ENCODE data around the gene CAMK1D.

Gene CAMK1D

DNA sequence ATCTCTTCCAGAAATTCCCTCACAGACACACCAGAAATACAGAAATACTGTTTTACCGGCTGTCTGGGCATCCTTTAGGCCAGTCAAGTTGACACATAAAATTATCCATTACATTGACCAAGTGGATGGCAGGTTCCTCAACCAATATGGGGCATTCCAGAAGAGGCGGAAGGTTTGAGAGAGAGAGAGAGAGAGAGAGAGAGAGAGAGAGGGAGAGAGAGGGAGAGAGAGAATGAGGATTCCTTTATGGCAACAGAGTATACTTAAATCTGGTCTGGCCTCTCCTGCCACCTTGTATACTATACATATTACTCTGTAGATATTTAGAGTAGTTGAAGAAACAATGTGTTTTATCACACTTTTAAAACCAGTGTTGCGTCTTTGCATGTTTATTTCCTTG is 214.1 kb downstream of the CAMK1D start:
- DNase-seq (ENCODE audit: low read depth), result no peak

DNA sequence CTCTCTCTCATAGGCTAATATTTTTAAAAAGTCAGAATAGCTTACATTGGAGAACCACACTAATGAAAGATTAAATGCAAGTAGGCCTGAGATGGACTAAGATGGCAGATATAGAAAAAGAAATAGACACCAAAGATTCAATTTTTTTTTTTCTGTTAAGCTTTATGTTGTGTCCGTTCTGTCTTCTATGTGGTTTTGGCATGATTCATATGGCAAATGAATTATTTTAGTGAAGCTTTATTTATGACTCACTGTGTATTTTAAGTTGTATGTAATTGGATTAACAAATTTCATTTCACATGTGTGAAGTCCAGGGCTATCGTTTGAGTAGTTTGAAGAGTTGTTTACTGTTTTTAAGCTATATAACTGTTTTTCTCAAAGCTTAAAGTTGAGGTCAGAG is 214.8 kb downstream of the CAMK1D start:
- DNase-seq (ENCODE audit: low read depth), result no peak

DNA sequence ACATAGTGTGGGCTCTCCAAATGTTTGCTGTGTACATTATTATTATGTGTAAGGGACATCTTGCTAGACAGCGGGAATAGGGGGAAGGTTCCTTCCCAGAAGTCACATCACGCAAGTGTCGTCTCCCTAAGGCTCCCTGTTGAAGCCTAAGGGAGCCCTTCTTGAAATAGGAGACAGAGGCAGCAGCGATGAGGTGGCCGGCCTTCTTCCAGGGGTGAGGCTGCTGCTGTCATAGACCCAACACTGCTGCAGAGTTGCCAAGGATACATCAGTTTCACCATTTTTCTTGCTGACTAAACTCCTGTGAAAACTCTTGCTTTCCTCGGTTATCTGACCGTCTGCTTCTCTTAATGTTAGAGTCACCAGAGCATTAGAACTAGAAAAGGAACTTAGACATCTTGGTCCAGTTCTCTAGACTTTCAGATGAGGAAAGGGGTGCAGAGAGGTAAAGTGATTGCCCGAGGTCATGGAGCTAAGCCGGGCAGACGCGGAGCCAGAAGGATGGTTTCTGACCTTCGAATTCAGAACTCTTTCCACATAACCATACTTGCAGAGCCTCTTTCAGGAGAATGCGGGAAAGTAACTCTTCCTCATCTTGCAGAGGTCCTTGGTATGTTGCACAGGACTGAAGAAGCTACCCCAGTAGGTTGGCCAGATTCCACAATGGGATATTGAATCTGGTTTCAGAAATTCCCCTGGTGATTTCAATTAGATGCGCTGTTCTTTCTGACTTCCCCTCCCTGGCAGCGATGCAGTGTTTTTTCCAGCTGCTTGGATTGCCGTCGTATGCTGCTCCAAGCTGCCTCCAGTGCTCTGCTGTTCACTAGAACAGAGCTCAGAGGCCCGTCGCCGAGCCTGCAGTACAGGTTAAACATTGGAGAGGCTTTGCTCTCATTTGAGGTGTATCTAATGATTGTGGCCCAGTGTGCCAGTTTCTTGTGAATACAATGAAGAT is 217.1 kb downstream of the CAMK1D start:
- DNase-seq (ENCODE audit: low read depth), result no peak

DNA sequence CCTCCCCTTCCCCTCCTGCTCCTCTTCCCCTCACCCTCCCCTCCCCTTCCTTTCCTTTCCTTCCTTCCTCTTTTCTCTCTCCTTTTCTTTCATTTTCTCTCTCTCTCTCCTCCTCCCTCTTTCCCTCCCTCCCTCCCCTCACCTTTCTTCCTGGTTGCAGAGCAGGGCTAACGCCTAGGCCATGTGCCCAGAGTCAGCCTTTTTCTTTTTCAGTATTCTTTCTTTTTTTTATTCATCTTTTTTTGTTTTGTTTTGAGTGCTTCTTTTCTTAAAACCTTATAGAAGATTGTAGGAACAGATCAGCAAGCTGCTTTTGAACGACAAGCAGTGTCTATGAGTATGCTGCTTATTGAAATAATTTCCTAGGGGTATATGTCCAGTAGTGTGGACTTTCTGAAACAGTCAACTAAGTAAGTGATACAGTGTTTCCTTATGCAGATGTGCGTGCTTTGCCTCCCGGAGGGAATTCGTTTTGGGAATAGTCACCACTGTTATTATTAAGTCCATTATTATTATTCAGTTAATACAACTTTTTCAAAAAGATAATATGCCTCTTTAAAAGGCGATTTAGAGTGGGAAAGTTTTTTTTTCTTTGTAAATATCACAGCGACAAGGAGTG is 219.2 kb downstream of the CAMK1D start:
- no peak for DNase-seq (ENCODE audit: low read depth)

DNA sequence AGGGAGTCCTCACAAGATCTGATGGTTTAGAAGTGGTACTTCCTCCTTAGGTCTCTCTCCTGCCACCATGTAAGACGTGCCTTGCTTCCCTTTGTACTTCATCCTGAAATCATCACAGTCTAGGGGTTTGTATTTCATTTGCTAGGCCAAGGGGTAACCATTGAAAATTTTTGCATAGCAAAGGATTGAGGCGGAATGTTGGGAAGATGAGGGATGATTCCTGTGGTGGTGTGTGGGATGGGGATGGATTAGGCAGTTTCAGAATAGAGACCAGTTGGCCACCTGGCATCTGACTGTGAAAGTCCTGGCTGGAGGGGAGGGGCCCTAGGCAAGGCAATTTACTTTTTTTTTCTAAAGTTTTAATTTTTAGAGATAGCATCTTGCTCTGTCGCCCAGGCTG is 222.9 kb downstream of the CAMK1D start:
- no peak for DNase-seq (ENCODE audit: low read depth)

DNA sequence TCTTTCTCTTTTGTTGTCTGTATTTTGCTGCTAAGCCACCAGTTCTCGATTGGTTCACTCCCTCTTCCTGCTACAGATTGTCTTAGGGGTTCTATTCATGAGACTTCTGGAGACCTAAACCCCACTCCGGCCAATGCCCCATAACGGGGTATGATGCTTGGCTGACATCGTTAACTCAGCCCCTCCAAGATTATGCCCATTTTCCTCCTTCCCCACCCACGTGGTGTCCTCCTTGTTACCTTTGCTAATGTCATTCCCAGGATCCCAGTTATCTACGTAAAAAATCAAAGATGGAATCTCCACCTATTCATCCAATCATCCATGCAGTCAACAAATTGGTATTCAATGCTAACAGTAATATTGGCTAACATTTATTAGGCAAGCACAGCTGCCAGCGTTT is 228.3 kb downstream of the CAMK1D start:
- DNase-seq (ENCODE audit: low read depth), result no peak

DNA sequence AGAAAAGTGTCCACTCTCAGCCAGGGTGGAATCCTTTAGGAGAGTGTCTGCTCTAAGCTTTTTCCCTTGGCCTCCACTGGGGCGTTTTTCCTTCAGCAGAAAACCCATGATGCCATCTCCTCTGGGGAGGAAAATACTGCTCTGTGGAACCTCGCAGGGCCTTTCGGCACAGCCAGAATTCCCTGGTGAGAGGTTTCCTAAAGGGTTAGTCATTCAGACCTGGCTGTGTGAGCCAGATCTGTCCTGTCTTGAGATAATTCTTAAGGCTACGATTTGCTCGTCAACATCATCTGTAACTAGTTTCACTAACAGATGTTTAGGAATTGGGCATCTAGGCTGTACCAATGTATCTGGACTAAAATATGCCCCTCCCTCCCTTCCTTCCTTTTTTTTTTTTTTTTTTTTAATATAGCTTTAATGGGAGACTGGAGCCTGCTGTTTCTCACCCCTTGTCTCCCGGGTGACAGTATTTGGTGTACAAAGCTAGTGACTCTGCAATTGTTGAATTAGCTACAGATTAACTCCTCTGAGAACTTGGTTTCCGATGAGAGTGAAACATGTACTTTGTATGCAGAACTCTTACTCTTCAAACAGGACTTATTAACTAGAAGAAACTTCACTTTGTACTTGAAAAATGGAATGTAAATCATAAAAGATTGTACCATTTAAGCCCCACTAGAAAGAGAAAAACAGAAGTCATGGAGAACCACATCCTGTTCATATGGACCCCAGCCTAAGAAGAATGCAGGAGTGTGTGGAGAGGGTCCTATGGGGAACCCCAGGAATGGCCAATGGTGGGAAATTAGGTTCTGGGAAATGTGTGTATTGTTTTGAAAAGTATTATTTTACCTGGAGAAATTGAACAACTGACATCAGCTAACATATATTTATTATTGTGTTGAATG is 230.9 kb downstream of the CAMK1D start:
- DNase-seq (ENCODE audit: low read depth), result no peak

DNA sequence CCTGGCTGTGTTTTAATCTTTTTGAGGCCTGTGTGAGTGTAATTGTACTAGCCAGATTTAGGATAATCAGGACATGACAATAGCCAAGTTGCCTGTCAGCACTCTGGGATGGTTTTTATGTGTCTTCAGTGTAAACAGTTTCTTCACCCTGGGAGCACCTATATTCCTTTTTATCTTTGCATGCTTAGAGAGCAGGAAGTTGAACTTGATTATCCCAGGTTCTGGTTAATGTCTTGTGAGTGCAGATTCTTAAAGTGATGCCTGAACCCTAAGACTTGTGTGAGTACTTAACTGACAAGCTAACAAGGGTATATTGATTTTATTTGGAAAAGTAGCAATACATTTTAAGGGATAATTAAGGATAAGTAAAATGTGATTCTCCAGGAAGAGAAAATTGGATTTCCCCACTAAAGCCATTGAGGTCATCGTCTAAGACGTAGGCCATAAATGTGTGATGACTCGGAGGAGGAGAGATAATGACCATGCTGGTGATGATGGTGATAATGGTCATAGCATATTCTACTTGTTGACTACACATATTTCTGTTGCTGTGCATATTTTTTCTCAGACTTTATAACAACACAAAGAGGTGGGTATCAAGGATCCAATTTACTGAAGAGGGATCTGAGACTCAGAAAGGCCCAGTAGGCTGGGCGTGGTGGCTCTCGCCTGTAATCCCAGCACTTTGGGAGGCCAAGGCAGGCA is 234.7 kb downstream of the CAMK1D start:
- no peak for DNase-seq (ENCODE audit: low read depth)

DNA sequence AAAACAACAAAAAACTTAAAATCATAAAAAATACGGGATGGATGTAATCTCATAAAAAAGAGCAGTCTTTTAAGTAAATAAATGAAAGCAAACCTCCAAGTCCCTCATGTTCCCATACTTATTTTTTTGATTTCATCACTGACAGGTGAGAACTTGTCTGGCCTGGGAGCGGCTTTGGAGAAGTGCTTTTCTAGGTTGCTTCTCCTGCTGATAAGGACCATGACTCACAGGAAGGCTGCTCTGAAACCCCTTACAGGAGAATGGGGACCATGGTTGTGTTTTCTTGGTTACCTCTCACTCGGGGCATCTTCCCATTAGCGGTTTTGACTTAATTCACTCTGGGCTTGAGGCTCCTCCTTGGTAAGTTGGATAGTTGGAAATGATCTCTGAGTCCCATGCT is 237.4 kb downstream of the CAMK1D start:
- no peak for DNase-seq (ENCODE audit: low read depth)

DNA sequence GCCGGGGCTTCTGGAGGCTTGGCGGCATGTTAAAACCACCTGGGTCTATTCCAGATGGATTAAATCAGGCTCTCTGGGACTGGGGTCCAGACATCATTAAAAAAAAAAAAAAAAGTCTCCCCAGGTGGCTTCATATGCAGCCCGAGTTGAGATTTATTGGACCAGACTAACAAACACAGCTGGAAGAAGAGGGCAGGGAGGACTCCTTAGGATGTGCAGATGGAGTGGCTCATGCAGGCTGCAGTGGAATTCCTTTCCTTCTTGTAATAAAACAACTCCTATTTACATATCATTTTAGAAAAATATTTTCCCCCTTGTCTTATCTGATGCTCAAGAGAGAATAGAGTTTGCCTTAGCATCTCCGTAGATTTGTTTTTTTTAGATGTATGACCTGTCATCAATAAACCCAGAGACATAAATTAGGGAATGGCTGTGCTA is 238.1 kb downstream of the CAMK1D start:
- no peak for DNase-seq (ENCODE audit: low read depth)

DNA sequence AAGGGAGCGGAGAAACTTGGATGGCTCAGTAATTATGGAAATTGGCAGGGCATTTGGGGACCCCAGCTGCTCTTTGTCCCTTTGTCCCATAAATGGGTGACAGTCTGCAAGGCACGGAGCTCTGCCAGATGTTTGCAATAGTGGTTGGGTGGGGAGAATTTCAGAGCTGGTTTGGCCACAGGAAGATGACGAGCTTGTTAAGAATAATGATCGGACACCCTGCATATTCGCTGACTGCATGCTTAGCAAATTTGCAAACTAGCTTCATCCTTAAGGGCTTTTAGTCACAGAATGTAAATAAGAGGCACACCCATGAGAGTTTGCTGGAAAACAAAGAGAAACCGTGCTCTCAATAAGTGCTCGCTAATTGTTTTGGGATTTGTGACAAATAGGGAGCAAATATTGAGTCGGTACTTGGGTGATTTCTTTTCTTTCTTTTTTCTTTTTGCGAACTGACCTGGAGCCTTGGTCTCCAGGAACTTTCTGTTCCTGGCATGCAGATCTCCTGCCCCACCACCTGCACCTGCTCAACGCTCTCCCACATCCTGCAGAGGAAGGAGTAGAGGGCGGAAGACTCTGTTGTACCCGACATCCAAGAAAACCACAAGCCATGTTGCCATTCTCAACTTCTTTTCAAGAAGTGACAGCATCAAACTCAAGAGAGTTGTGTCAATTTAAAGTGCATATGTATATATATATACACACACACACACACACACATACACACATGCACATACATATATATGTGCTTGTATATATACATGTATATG is 238.9 kb downstream of the CAMK1D start:
- DNase-seq (ENCODE audit: low read depth), result no peak

DNA sequence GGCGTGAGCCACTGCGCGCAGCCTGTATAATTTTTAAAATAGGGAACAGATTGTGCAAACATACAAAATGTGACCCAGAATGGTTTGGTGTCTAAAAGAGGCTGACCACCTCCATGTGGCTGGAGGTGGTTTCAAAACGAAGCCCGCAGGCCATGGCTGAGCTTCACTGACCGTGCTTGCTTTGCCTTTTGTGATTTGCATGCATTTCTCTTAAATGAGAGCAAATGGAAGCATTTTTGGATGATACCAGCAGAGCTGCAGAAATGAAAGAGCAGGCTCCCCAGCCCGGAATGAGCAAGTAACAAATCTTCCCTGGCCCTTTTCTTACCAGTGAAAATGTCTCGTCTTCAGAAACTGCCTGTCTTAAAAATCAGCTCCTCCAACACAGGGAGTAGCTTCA is 239.9 kb downstream of the CAMK1D start:
- no peak for DNase-seq (ENCODE audit: low read depth)

DNA sequence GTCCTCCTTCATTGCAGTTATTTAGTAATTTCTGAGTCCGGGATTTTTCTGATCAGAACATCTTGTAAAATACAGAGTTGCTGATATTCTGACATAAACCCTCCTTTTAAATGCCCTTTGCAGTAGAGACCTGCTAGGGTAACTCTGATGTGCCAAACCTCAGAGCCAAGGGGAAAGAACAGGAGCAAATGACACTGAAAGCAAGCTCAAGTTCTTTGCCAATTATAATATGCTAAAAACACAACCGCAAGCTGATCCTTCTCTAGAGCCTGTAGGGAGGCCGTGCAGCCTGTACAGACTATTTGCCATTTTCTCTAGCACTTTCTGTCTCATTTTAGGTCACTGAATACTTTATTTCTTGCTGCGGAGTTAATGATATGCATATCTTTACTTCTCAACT is 240.4 kb downstream of the CAMK1D start:
- DNase-seq (ENCODE audit: low read depth), result no peak

DNA sequence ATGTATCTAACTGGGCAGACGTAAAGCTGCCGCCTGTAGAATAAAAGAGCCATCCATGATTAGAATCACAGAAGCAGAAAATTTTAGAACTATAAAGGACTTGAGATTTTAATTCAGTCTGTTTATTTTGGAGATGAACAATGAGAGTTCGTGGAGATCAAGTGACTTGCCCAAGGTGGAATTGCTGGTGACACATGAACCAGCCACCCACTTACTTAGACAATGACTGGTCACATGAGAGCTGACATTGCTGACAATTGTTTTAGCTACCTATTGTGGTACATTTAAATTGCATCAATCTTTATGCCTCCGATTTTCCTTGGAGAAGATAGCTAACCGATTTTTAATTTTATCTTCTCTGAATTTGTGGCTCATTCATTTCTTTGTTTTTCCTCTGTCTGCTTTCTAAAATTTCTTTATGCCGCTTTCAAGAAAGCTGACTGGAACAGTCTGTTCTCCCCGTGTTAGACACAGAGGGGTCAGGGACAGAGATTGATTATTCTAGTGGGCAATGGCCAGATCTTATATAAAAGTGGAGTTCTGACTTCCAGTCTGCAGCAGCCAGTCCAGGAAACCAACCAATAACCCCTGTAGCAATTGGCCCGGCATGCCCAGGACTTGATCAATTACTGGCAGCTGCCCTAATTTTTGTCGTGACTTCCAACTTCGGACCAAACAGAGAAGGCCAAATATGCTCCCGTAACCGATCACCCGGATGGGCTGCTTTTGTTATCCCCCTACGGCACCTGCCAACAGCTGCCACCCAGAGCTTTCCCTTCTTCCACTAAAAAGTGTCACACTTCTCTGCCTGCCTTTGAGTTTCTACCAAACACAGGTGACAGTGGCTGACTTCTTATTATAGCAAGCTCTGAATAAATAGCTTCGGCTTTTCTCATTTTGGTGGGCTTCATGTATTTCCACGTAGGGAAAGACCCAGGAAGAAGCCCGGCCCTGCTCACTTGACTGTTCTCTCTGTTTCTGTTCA is 241.6 kb downstream of the CAMK1D start:
- no peak for DNase-seq (ENCODE audit: low read depth)

DNA sequence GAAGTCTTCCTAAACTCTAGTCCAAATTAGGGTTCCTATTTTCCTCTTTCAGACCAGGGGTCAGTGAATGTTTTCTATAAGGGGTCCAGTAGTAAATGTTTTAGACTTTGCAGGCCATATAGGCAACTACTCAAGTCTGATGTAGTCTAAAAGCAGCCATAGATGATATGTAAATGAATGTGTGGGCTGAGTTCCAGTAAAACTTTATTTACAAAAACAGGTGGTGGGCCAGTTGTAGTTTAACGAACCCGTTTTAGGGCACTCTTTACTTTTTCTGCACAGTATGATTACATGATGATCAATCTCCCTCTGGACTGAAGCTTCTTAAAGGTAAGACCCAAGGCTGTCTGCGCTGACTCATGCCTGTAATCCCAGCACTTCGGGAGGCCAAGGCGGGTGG is 243.6 kb downstream of the CAMK1D start:
- no peak for DNase-seq (ENCODE audit: low read depth)

DNA sequence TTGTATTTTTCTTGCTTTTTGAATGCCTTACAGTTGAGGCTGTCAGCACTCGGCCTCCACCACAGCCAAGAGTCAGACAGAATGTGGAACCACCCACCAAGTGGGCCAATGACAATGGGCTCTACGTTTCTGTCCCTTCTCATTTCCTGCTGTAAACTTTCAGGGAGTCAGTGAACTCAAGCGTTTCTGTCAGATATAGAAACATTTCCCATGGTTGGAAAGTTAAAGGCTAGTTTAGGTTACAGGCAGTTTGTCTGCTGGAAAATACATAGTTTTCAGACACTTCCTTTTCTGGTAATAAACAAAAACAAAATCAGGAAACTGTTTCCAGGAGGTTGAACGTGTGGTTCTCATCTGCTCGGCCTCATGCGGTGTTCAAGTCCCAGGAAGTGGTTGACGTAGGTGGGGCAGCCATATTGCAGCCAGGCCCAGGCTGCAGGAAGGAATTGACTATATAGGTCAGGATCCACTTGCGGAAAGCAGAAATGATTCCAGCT is 245.1 kb downstream of the CAMK1D start:
- peak; percentile 11 for DNase-seq (ENCODE audit: low read depth)

DNA sequence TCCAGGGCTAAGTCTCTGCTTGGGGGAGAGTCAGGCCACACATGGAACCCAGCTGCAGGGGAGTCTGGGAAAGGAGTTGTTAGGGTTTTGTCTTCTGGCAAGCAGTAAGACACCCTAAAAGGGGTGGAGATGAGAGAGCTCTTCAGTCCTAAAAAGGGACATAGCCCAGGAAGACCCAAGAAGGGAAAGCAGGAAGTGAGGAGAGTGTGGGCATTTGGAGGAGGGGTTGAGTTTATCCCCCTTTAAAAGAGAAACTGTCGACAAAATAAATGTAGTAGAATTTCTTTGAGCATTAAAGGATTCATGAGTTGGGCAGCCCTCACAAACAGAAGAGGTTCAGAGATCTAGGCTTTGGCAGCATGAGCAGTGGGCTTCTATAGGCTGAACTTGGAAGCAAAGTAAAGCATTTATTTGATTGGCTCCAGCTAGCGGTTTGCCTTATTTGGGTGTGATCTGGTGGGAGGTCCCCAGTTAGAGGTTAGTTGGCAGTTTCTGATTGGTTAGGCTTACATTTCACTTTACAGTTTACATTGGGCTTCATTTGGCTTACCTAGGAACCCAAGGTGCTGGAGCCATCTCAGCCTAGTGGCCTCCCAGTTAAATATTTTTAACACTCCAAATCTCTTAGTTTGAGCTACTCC is 246.7 kb downstream of the CAMK1D start:
- DNase-seq (ENCODE audit: low read depth), result no peak

DNA sequence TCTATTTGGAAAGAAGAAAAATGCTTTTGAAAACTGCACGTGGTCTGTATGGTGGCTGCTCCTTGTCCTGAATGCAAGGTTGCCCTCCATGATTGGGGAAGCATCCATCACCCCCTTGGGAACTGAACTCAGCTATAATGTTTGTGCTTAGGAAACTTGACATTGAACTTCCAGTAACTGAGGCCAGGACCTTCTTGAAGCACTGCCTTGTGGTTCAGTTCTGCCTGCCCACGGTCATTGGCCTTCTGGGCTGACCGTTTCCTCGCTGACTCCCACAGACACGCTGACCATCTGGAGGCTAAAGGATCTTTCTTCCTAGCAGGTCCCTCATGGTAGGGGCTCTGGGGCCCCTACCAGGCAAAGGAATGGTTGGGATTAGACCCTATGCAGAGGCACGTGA is 247.8 kb downstream of the CAMK1D start:
- no peak for DNase-seq (ENCODE audit: low read depth)
